ENCODE measurements around the gene GMCL2. TPM values are rescaled to one million over a fixed set of nuclear protein-coding genes. Genes with fewer than 3 reads are reported as not detected.

The GMCL2 gene
- total RNA-seq, 2 donors from 2014 or later, result not detected

- peaks cover 10% of the 10 kb centered on the region for H3K4me1 Mint-ChIP-seq
- Histone ChIP-seq H3K4me3 (ENCODE audit: low read length) (no peak overlapping the region), H3K36me3 (ENCODE audit: control insufficient read depth, insufficient read depth, low read length) (peaks cover 78% of the 10 kb centered on the region), H3K27me3 (ENCODE audit: control insufficient read depth, insufficient read depth, low read length, poor library complexity, severe bottlenecking) (no peaks in the 10 kb centered on the region), H3K9ac (ENCODE audit: extremely low read depth, low read length, poor library complexity, severe bottlenecking) (no peak overlapping the region), H3K27ac (ENCODE audit: low read depth, low read length) (no peak overlapping the region), H3K9me3 (ENCODE audit: control insufficient read depth, low read length) (no peaks in the 10 kb centered on the region), H3K4me1 (ENCODE audit: control insufficient read depth, insufficient read depth, low read length) (no peaks in the 10 kb centered on the region)
- no peak for DNase-seq
- 98 to 100% methylated on average over 1 to 2 of the region's 3 CpGs for WGBS, 2 experiments (ENCODE audit: insufficient coverage in 1 of 2, insufficient read length in 1 of 2)
- no peak overlapping the region for H3K4me3 Mint-ChIP-seq
- no peak overlapping the region for H3K27ac Mint-ChIP-seq
- peaks cover 72% of the 10 kb centered on the region for H3K36me3 Mint-ChIP-seq (ENCODE audit: low read depth)
- no peaks in the 10 kb centered on the region for H3K9me3 Mint-ChIP-seq
- TF ChIP-seq CTCF (conservative IDR thresholded peaks at IDR 0.05), result no peak
- no peaks in the 10 kb centered on the region for H3K27me3 Mint-ChIP-seq (ENCODE audit: insufficient read depth)
Measured at GRCh38 chr5:178218827-178219226, 31.7 kb upstream of the GMCL2 start.

GRCh38 chr5:178218237-178218776, 31.1 kb upstream of the GMCL2 start:
- no peak for TF ChIP-seq CTCF (conservative IDR thresholded peaks at IDR 0.05)
- WGBS, 2 experiments (ENCODE audit: insufficient coverage in 1 of 2, insufficient read length in 1 of 2), result 84% methylated on average over 4 to 5 of the region's 5 CpGs
- no peak overlapping the region for H3K9ac ChIP-seq (ENCODE audit: extremely low read depth, low read length, poor library complexity, severe bottlenecking)
- Mint-ChIP-seq H3K27ac (no peak overlapping the region), H3K4me1 (peaks cover 7% of the 10 kb centered on the region), H3K36me3 (ENCODE audit: low read depth) (peaks cover 73% of the 10 kb centered on the region), H3K27me3 (ENCODE audit: insufficient read depth) (no peaks in the 10 kb centered on the region), H3K4me3 (no peak overlapping the region), H3K9me3 (no peaks in the 10 kb centered on the region)
- no peak for DNase-seq
- H3K9me3 ChIP-seq (ENCODE audit: control insufficient read depth, low read length), result no peaks in the 10 kb centered on the region
- H3K27me3 ChIP-seq (ENCODE audit: control insufficient read depth, insufficient read depth, low read length, poor library complexity, severe bottlenecking), result no peaks in the 10 kb centered on the region
- peaks cover 83% of the 10 kb centered on the region for H3K36me3 ChIP-seq (ENCODE audit: control insufficient read depth, insufficient read depth, low read length)
- no peaks in the 10 kb centered on the region for H3K4me1 ChIP-seq (ENCODE audit: control insufficient read depth, insufficient read depth, low read length)
- H3K27ac ChIP-seq (ENCODE audit: low read depth, low read length), result no peak overlapping the region
- H3K4me3 ChIP-seq (ENCODE audit: low read length), result no peak overlapping the region

GRCh38 chr5:178216779-178217178, 29.6 kb upstream of the GMCL2 start:
- TF ChIP-seq CTCF (conservative IDR thresholded peaks at IDR 0.05), result no peak

More at GRCh38 chr5:178216779-178217178, 29.6 kb upstream of the GMCL2 start:
- Histone ChIP-seq H3K9me3 (ENCODE audit: control insufficient read depth, low read length) (no peaks in the 10 kb centered on the region), H3K4me1 (ENCODE audit: control insufficient read depth, insufficient read depth, low read length) (no peaks in the 10 kb centered on the region), H3K27ac (ENCODE audit: low read depth, low read length) (no peak overlapping the region), H3K4me3 (ENCODE audit: low read length) (no peak overlapping the region), H3K9ac (ENCODE audit: extremely low read depth, low read length, poor library complexity, severe bottlenecking) (no peak overlapping the region), H3K36me3 (ENCODE audit: control insufficient read depth, insufficient read depth, low read length) (peaks cover 86% of the 10 kb centered on the region), H3K27me3 (ENCODE audit: control insufficient read depth, insufficient read depth, low read length, poor library complexity, severe bottlenecking) (no peaks in the 10 kb centered on the region)
- Mint-ChIP-seq H3K4me1 (peaks cover 4% of the 10 kb centered on the region), H3K27me3 (ENCODE audit: insufficient read depth) (no peaks in the 10 kb centered on the region), H3K27ac (no peak overlapping the region), H3K9me3 (no peaks in the 10 kb centered on the region), H3K4me3 (no peak overlapping the region), H3K36me3 (ENCODE audit: low read depth) (peaks cover 77% of the 10 kb centered on the region)
- 86 to 100% methylated on average over 1 to 3 of the region's 3 CpGs for WGBS, 2 experiments (ENCODE audit: insufficient coverage in 1 of 2, insufficient read length in 1 of 2)
- no peak for DNase-seq
